GM21619 (cell line): ENCODE results near the gene ONECUT3.

Experiments
- ATAC-seq: cut with Tn5 transposase; IDR thresholded peaks from one replicate; pipeline ENCODE4 v1.9.1; 2021; ENCODE audit not compliant: unreplicated experiment

Gene ONECUT3

GRCh38 chr19:1828279-1829238 lies 75.3 kb downstream of the ONECUT3 start:
- no peak for ATAC-seq

GRCh38 chr19:1829958-1830357 lies 76.7 kb downstream of the ONECUT3 start:
- ATAC-seq = no peak

- no peak for ATAC-seq
Measured at GRCh38 chr19:1830568-1830967, 77.3 kb downstream of the ONECUT3 start.
